ENCODE results near the gene TLX2.

- TF ChIP-seq CTCF (IDR thresholded peaks at IDR 0.05) (no peak), TCF7L2 (IDR thresholded peaks at IDR 0.05; ENCODE audit: low read depth, low read length) (no peak), POLR2AphosphoS5 (IDR thresholded peaks at IDR 0.05; ENCODE audit: low read depth, low read length) (no peak), REST (IDR thresholded peaks at IDR 0.05; ENCODE audit: insufficient read depth in 1 of 2, low read depth in 2 of 2, low read length in 1 of 2) (no peak), SIN3A (IDR thresholded peaks at IDR 0.05; ENCODE audit: borderline replicate concordance, insufficient read depth, low read depth, low read length) (no peak)
These were observed 10.9 kb downstream of the TLX2 start for GRCh38 chr2:74524955-74525716.

Data from Panc1 (cell line).